ENCODE measurements around the gene CAPN9.

- no peak for TF ChIP-seq POLR2A (IDR thresholded peaks at IDR 0.05; ENCODE audit: low read depth, low read length)
- TF ChIP-seq POLR2AphosphoS5 (IDR thresholded peaks at IDR 0.05; ENCODE audit: low read depth, low read length): no peak
- no peak for TF ChIP-seq TAF1 (IDR thresholded peaks at IDR 0.05; ENCODE audit: low read depth, low read length)
- TF ChIP-seq SPI1 (IDR thresholded peaks at IDR 0.05; ENCODE audit: low read depth, low read length): no peak
Measured at GRCh38 chr1:230763927-230764591, 16.9 kb downstream of the CAPN9 start.

Measured in GM12891 (cell line).